NB4 (cell line): Measurements from ENCODE around the gene FUT3.

Experiments used
- POLR2A ChIP-seq: IDR thresholded peaks from 2 replicates; pipeline ENCODE4 v1.6.1; 2011; ENCODE audit warnings: mild to moderate bottlenecking; ENCODE audit not compliant: insufficient read length; ENCODE audit errors: extremely low read depth
- TF ChIP-seq, protein P1 (sequence below): IDR thresholded peaks from one replicate; pipeline ENCODE4 v1.5.1; 2012; ENCODE audit warnings: low read depth, low read length

DNA sequence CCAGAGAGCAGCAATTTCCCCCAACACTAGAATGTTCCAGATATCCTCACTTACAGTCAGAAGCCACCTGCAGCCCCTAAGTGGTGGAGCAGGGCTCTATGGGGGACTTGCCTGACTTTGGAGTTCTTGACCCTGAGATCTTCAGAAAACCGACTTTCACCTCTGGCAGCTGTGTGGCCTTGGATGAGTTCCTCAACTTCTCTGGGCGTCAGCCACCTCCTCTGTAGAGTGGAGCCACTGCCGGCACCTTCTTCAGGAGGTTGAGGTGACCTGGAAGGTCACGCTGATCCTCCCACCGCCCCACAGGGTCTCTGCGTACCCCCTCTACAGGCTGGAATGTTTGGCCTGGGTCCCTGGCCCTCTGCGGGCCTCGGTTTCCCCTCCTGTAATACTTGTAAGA, 26.2 kb upstream of the FUT3 start:
- TF ChIP-seq, protein P1, sequence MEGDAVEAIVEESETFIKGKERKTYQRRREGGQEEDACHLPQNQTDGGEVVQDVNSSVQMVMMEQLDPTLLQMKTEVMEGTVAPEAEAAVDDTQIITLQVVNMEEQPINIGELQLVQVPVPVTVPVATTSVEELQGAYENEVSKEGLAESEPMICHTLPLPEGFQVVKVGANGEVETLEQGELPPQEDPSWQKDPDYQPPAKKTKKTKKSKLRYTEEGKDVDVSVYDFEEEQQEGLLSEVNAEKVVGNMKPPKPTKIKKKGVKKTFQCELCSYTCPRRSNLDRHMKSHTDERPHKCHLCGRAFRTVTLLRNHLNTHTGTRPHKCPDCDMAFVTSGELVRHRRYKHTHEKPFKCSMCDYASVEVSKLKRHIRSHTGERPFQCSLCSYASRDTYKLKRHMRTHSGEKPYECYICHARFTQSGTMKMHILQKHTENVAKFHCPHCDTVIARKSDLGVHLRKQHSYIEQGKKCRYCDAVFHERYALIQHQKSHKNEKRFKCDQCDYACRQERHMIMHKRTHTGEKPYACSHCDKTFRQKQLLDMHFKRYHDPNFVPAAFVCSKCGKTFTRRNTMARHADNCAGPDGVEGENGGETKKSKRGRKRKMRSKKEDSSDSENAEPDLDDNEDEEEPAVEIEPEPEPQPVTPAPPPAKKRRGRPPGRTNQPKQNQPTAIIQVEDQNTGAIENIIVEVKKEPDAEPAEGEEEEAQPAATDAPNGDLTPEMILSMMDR: no peak
- no peak for TF ChIP-seq POLR2A
